Coronary artery (tissue), 2 donors: ENCODE results near the gene ADGRL1.

Source experiments
- DNase-seq: peaks from one replicate; pipeline ENCODE4 v3.0.0-alpha.2; 2017; ENCODE audit warnings: low spot score
- H3K27ac ChIP-seq, 2 donors: fragments of 200-600 bp; sonication (generic); one replicate each; pipeline ENCODE4 v1.5.1; 2016 to 2019
- H3K4me3 ChIP-seq: fragments of 200-600 bp; sonication (generic); 2 replicates; pipeline ENCODE4 v1.5.1; 2016; ENCODE audit warnings: mild to moderate bottlenecking, moderate library complexity
- CTCF ChIP-seq: fragments of 200-600 bp; sonication (generic); IDR thresholded peaks from one replicate; pipeline ENCODE4 v1.5.1; 2019; ENCODE audit warnings: antibody characterized with exemption

Gene ADGRL1

GRCh38 chr19:14156122-14156521 is 49.8 kb downstream of the ADGRL1 start:
- Histone ChIP-seq H3K4me3 (no peak overlapping the region), H3K27ac (no peak overlapping the region)
- TF ChIP-seq CTCF, result no peak
- no peak for DNase-seq

- no peak for TF ChIP-seq CTCF
- no peak for DNase-seq
- Histone ChIP-seq H3K27ac (no peak overlapping the region), H3K4me3 (no peak overlapping the region)
Observed at GRCh38 chr19:14155371-14155770, 50.6 kb downstream of the ADGRL1 start.

- Histone ChIP-seq H3K4me3 (no peak overlapping the region), H3K27ac (no peak overlapping the region)
- DNase-seq, result no peak
- no peak for TF ChIP-seq CTCF
Observed at GRCh38 chr19:14152713-14153112, 53.3 kb downstream of the ADGRL1 start.

GRCh38 chr19:14150770-14151661 is 55.0 kb downstream of the ADGRL1 start:
- no peak for TF ChIP-seq CTCF
- no peak for DNase-seq
- H3K27ac ChIP-seq, result peak overlapping the region in 1 of 2 donors; percentile 84
- H3K4me3 ChIP-seq, result no peak overlapping the region

GRCh38 chr19:14150041-14150769 is 55.8 kb downstream of the ADGRL1 start:
- peak overlapping the region; percentile 58 for H3K4me3 ChIP-seq
- DNase-seq, result no peak
- no peak for TF ChIP-seq CTCF
- peak overlapping the region; percentile 47 to 84 for H3K27ac ChIP-seq

GRCh38 chr19:14149509-14149994 is 56.4 kb downstream of the ADGRL1 start:
- no peak for TF ChIP-seq CTCF
- peak overlapping the region; percentile 47 to 84 for H3K27ac ChIP-seq
- peak overlapping the region; percentile 58 for H3K4me3 ChIP-seq
- DNase-seq, result peak; percentile 86
